ENCODE data around the gene EFCAB11.
"Not testable (repeated sequence)": the region's sequence is repeated elsewhere in the genome, so short reads cannot be mapped to it uniquely, and the experiment has no call there.

GRCh38 chr14:89891721-89892120 is 62.8 kb downstream of the EFCAB11 start:
- TF ChIP-seq, protein P1, sequence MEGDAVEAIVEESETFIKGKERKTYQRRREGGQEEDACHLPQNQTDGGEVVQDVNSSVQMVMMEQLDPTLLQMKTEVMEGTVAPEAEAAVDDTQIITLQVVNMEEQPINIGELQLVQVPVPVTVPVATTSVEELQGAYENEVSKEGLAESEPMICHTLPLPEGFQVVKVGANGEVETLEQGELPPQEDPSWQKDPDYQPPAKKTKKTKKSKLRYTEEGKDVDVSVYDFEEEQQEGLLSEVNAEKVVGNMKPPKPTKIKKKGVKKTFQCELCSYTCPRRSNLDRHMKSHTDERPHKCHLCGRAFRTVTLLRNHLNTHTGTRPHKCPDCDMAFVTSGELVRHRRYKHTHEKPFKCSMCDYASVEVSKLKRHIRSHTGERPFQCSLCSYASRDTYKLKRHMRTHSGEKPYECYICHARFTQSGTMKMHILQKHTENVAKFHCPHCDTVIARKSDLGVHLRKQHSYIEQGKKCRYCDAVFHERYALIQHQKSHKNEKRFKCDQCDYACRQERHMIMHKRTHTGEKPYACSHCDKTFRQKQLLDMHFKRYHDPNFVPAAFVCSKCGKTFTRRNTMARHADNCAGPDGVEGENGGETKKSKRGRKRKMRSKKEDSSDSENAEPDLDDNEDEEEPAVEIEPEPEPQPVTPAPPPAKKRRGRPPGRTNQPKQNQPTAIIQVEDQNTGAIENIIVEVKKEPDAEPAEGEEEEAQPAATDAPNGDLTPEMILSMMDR (IDR thresholded peaks at IDR 0.05; ENCODE audit: low read depth, low read length): not testable (repeated sequence)
- TF ChIP-seq POLR2A (IDR thresholded peaks at IDR 0.05; ENCODE audit: extremely low read depth, insufficient read length); MYC (IDR thresholded peaks at IDR 0.05; ENCODE audit: low read depth, low read length): not testable (repeated sequence)
